Measurements from ENCODE around the gene SP8. TPM values are rescaled to one million over a fixed set of nuclear protein-coding genes. Genes with fewer than 3 reads are reported as not detected.

Gene SP8
- total RNA-seq, 1 experiment from 2014 or later: 0.76 TPM

GRCh38 chr7:20788420-20788990, 1.8 kb upstream of the SP8 start:
- Histone ChIP-seq H3K9ac (ENCODE audit: low read length) (no peak overlapping the region), H3K9me2 (ENCODE audit: insufficient read depth) (no peaks in the 10 kb centered on the region), H3K27ac (ENCODE audit: low read depth, low read length) (no peak overlapping the region), H2AFZ (ENCODE audit: low read depth, low read length, poor library complexity, severe bottlenecking) (no peak overlapping the region), H3K4me1 (ENCODE audit: control insufficient read depth in 1 of 2, insufficient read depth in 2 of 2, low read length in 2 of 2) (peaks cover 2 to 12% of the 10 kb centered on the region in 2 experiments; a peak in 1 of 4 replicates), H3K27me3 (ENCODE audit: insufficient read depth, low read length) (0 out of 2 replicates have a peak, but pooled peaks cover 12% of the 10 kb centered on the region), H3K4me3 (replicated peaks in 1 of 2; ENCODE audit: low read depth in 1 of 2, low read length in 2 of 2) (no peak overlapping the region), H3K36me3 (ENCODE audit: control insufficient read depth in 1 of 2, insufficient read depth in 2 of 2, low read length in 2 of 2) (no peaks in the 10 kb centered on the region), H3K79me2 (ENCODE audit: insufficient read depth, low read length) (no peaks in the 10 kb centered on the region), H3K9me3 (ENCODE audit: control insufficient read depth in 1 of 2, insufficient read depth in 1 of 2, low read depth in 1 of 2, low read length in 2 of 2) (no peaks in the 10 kb centered on the region), H3K4me2 (ENCODE audit: low read length) (no peak overlapping the region), H4K20me1 (ENCODE audit: insufficient read depth) (no peaks in the 10 kb centered on the region)
- ChIA-PET RAD21 (ENCODE audit: low non-redundant PET in 1 of 2, low total read pairs in 2 of 2, uncharacterized antibody in 2 of 2, unreplicated experiment in 2 of 2) (no interaction called here), POLR2A (no interaction called here), CTCF (no interaction called here)
- TF ChIP-seq EGR1 (IDR thresholded peaks at IDR 0.05; ENCODE audit: low read depth) (no peak), TCF7L2 (IDR thresholded peaks at IDR 0.05; ENCODE audit: borderline replicate concordance, extremely low read depth, insufficient read depth, insufficient read length) (no peak), EZH2 (IDR thresholded peaks at IDR 0.05) (no peak), CTCF (IDR thresholded peaks at IDR 0.05 in 2 of 3, conservative IDR thresholded peaks at IDR 0.05 in 1 of 3; ENCODE audit: borderline replicate concordance in 1 of 3, insufficient read depth in 1 of 3, low read depth in 2 of 3, low read length in 2 of 3) (no peak), ZFX (IDR thresholded peaks at IDR 0.05) (no peak), SRF (IDR thresholded peaks at IDR 0.05; ENCODE audit: low read depth) (no peak), RAD21 (IDR thresholded peaks at IDR 0.05; ENCODE audit: low read depth) (no peak), SP1 (IDR thresholded peaks at IDR 0.05; ENCODE audit: low read depth) (no peak), ATF3 (IDR thresholded peaks at IDR 0.05) (no peak), EZH2phosphoT487 (IDR thresholded peaks at IDR 0.05; ENCODE audit: borderline replicate concordance) (no peak), YY1 (IDR thresholded peaks at IDR 0.05; ENCODE audit: extremely low read depth, insufficient replicate concordance, low read depth, low read length) (no peak), CBX3 (IDR thresholded peaks at IDR 0.05; ENCODE audit: low read depth) (no peak), ZBTB33 (IDR thresholded peaks at IDR 0.05; ENCODE audit: extremely low read depth, insufficient replicate concordance, low read length) (no peak), MAX (IDR thresholded peaks at IDR 0.05) (no peak), JUND (IDR thresholded peaks at IDR 0.05) (no peak), FOSL1 (IDR thresholded peaks at IDR 0.05; ENCODE audit: low read depth) (no peak), REST (IDR thresholded peaks at IDR 0.05; ENCODE audit: low read depth) (no peak)
- ATAC-seq: no peak
- DNase-seq (ENCODE audit: low read depth, low spot score): no peak
- intact Hi-C loops (cut with micrococcal nuclease): no loop called here
- no TSS peak for BruUV-seq (replicated peaks)

All from HCT116 (cell line).